Muscle of leg (tissue), 11 donors: ENCODE data around the gene CFDP1. TPM values are rescaled to one million over a fixed set of nuclear protein-coding genes. Genes with fewer than 3 reads are reported as not detected.

Experiments
- DNase-seq: peaks from one replicate; pipeline ENCODE4 v3.0.0; 2013
- H3K27ac ChIP-seq: one replicate; pipeline ENCODE4 v1.5.1; 2013; ENCODE audit warnings: mild to moderate bottlenecking, low read length, control low read depth
- H3K27me3 ChIP-seq: one replicate; pipeline ENCODE4 v1.6.1; 2013; ENCODE audit warnings: low read length; ENCODE audit not compliant: control insufficient read depth, insufficient read depth
- H3K36me3 ChIP-seq: one replicate; pipeline ENCODE4 v1.6.1; 2013; ENCODE audit warnings: low read length; ENCODE audit not compliant: control insufficient read depth, insufficient read depth
- H3K4me1 ChIP-seq: one replicate; pipeline ENCODE4 v1.6.1; 2013; ENCODE audit warnings: low read length; ENCODE audit not compliant: control insufficient read depth, insufficient read depth
- H3K4me3 ChIP-seq: one replicate; pipeline ENCODE4 v1.5.1; 2013; ENCODE audit warnings: low read length, control low read depth
- H3K9me3 ChIP-seq: replicated peaks from 2 replicates; pipeline ENCODE4 v1.6.1; 2013; ENCODE audit warnings: low read depth, low read length; ENCODE audit not compliant: control insufficient read depth
- WGBS: methylation state at CpG from one replicate; pipeline ENCODE4 v1.1.5; 2013; ENCODE audit warnings: missing lambda C conversion rate; ENCODE audit not compliant: insufficient coverage; 5-methylcytosine and 5-hydroxymethylcytosine counted together
- polyA plus RNA-seq, 8 donors: library from polyadenylated mRNA; unstranded; fragments of 120-200 nt; gene quantifications; one replicate each; pipeline versions ENCODE4 v1.2.1 to v1.2.3, GENCODE V29; 2013; ENCODE audit warnings: inconsistent platforms in 1 of 8, low replicate concordance in 1 of 8; ENCODE audit not compliant: insufficient read length in 8 of 8, insufficient read depth in 1 of 8
- total RNA-seq: library from RNA; stranded (reverse); fragments of 120-200 nt; gene quantifications from one replicate; pipeline ENCODE4 v1.2.4, GENCODE V29; 2013

The CFDP1 gene
- total and polyA plus RNA-seq, 9 donors = 82.5 to 132 (median 89.5) TPM

DNA sequence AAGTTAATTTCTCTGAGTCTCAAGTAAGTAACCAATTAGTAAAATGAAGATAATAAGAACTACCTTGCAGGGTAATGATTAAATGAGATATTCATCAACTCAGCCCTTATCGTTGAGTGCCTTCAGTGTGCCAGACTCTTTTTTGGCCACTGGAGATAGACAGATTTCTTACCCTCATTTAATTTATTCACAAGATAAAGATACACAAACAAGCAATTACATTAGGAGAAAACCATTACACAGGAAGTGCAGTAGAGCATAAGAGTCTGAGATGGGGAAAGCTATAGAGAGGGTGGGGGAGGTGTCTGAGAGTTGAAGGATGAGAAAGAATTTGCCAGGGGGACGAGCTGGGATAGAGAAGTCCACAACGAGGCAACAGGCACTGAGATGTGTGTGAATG lies 109.4 kb downstream of the CFDP1 start:
- Histone ChIP-seq H3K4me3 (no peak overlapping the region), H3K27ac (no peak overlapping the region), H3K9me3 (no peaks in the 10 kb centered on the region), H3K27me3 (no peaks in the 10 kb centered on the region), H3K36me3 (peaks cover 6% of the 10 kb centered on the region), H3K4me1 (peaks cover 5% of the 10 kb centered on the region)
- no CpG with 5 or more reads among the region's 3 CpGs for WGBS
- no peak for DNase-seq

DNA sequence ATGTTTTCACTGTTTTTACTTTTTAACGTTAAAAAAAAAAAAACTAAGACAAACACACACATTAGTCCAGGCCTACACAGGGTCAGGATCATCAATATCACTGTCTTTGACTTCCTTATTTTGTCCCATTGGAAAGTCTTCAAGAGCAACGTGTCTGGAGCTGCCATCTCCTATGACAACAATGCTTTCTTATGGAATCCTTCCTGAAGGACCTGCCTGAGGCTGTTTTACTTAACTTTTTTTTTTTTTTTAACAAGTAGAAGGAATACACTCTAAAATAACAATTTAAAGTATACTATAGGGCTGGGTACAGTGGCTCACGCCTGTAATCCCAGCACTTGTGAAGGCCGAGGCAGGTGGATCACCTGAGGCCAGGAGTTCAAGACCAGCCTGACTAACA lies 110.1 kb downstream of the CFDP1 start:
- Histone ChIP-seq H3K4me3 (no peak overlapping the region), H3K27me3 (no peaks in the 10 kb centered on the region)
- no CpG with 5 or more reads among the region's 4 CpGs for WGBS

DNA sequence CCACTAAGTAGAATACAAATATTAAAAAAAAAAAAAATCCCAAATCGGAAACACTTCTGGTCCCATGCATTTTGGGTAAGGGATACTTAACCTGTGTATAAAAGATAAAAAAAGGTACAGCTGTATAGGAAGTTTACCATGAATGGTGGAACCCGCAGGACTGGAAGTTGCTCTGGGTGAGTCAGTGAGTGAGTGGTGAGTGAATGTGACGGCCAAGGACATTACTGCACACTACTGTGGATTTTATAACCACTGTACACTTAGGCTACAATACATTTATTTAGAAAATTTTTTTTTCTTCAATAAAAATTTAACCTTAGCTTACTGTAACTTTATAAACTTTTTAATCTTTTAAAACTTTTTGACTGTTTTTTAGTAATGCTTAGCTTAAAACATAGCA lies 110.6 kb downstream of the CFDP1 start:
- peaks cover 5% of the 10 kb centered on the region for H3K4me1 ChIP-seq
- WGBS = no CpG with 5 or more reads among the region's 3 CpGs
- H3K4me3 ChIP-seq = no peak overlapping the region
- no peak for DNase-seq
- peaks cover 6% of the 10 kb centered on the region for H3K36me3 ChIP-seq
- no peaks in the 10 kb centered on the region for H3K9me3 ChIP-seq
- no peaks in the 10 kb centered on the region for H3K27me3 ChIP-seq
- no peak overlapping the region for H3K27ac ChIP-seq

More for the DNA sequence above, 110.1 kb downstream of the CFDP1 start:
- Histone ChIP-seq H3K4me1 (peaks cover 5% of the 10 kb centered on the region), H3K36me3 (peaks cover 6% of the 10 kb centered on the region), H3K9me3 (no peaks in the 10 kb centered on the region), H3K27ac (no peak overlapping the region)
- no peak for DNase-seq

DNA sequence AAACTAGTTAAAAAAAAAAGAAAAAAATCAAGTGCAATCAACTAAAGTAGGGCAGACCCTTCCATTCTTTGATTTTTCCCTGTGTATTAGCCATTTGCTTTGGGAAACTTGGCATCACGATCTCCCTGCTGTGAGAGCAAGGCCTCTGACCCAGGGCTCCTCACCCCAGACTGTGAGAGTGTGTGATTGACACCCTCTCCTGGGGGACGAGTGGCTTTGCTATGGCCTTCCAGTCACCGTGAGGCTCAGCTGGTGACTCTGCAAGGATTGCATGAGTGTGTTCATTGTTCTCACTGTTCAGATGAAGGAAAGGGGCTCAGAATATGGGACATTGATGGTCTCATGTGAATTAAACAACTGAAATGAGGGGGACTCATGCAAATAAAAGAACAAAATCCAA lies 112.9 kb downstream of the CFDP1 start:
- WGBS = no CpG with 5 or more reads among the region's 3 CpGs
- peaks cover 4% of the 10 kb centered on the region for H3K36me3 ChIP-seq
- H3K27ac ChIP-seq = peak overlapping the region; percentile 22
- H3K27me3 ChIP-seq = no peaks in the 10 kb centered on the region
- no peak overlapping the region for H3K4me3 ChIP-seq
- no peaks in the 10 kb centered on the region for H3K9me3 ChIP-seq
- DNase-seq = peak; percentile 32
- peaks cover 9% of the 10 kb centered on the region for H3K4me1 ChIP-seq

DNA sequence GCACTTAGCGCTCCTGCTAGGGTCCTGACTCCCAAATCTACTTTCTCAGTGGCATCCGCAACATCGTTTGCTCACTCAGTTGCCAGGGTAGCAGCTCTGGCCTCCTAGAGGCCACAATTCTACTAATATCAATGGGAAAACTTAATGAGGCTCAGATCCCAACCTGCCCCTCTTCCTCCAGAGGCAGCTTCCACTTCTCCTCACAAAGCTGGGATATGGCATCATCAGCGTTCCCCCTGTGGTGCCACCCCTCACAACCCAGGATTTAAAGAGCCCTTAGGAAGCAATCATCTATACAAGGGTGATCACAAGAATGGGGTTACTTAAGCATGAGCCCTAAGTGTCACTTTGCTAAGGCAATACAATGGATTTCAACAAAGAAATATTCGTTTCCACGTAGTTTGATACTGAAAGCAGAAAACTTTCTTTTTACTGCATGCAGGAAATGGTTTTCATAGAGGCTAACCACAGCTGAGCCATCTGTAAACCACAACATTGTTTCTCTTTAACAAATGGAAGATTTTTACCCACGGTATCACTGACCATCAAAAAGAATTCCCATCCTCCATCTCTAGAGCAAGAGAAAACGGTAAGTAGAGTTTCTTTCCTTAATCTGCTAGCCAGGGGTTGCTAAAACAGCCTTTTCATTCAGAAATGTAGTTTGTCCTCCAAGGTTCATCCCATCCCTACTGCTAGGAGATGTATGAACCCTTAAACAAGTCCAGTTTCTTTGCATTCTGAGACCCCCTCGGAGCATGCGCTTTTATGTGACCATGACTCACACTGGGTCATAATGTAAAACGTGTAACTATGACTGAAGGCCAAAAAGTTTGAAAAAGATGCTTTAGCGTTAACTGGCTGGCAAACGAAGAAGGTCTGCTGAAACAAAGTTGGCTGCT lies 113.5 kb downstream of the CFDP1 start:
- H3K27me3 ChIP-seq = no peaks in the 10 kb centered on the region
- peak; percentile 38 for DNase-seq
- peaks cover 9% of the 10 kb centered on the region for H3K4me1 ChIP-seq
- H3K27ac ChIP-seq = peak overlapping the region; percentile 22
- H3K4me3 ChIP-seq = no peak overlapping the region
- 86% methylated on average over 8 of the region's 13 CpGs for WGBS
- peaks cover 4% of the 10 kb centered on the region for H3K36me3 ChIP-seq
- H3K9me3 ChIP-seq = no peaks in the 10 kb centered on the region

DNA sequence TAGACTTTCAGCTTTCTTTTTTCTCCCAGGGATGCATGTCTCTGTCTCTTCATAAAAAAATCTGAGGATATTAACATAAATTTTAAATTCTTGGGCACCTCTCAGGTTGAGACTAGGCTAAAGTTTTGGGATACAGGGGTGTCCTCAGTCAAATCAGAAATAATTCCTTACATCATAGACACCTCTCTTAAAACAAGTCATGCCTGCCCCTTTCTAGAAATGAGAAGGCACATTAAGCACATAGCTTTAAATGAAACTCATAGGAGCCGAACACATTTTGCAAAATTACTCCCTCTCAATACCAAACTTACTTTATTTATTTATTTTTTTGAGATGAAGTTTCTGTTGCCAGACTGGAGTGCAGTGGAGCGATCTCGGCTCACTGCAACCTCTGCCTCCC lies 114.6 kb downstream of the CFDP1 start:
- peaks cover 5% of the 10 kb centered on the region for H3K36me3 ChIP-seq
- DNase-seq = no peak
- H3K27ac ChIP-seq = no peak overlapping the region
- H3K4me1 ChIP-seq = peaks cover 9% of the 10 kb centered on the region
- H3K9me3 ChIP-seq = no peaks in the 10 kb centered on the region
- no peak overlapping the region for H3K4me3 ChIP-seq
- no peaks in the 10 kb centered on the region for H3K27me3 ChIP-seq
- WGBS = no CpG with 5 or more reads among the region's 3 CpGs

DNA sequence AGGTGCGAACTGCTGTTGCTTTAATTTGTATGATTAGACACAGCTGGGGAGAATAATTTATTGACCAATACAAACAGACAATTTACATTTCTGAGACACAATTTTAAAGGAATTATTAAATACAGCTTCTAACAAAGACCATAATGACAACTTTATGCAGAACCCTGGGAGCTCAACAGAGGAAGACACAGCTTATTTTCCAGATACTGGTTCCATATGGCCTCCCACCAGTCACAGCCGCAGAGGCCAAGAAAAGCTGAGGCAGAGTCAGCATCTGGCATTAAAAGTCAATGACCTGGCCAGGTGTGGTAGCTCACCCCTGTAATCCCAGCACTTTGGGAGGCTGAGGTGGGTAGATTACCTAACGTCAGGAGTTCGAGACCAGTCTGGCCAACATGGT lies 115.8 kb downstream of the CFDP1 start:
- no peak overlapping the region for H3K4me3 ChIP-seq
- peak; percentile 72 for DNase-seq
- H3K27ac ChIP-seq = peak overlapping the region; percentile 62
- no CpG with 5 or more reads among the region's 4 CpGs for WGBS
- H3K27me3 ChIP-seq = no peaks in the 10 kb centered on the region
- H3K9me3 ChIP-seq = no peaks in the 10 kb centered on the region
- H3K4me1 ChIP-seq = peaks cover 9% of the 10 kb centered on the region
- peaks cover 10% of the 10 kb centered on the region for H3K36me3 ChIP-seq

DNA sequence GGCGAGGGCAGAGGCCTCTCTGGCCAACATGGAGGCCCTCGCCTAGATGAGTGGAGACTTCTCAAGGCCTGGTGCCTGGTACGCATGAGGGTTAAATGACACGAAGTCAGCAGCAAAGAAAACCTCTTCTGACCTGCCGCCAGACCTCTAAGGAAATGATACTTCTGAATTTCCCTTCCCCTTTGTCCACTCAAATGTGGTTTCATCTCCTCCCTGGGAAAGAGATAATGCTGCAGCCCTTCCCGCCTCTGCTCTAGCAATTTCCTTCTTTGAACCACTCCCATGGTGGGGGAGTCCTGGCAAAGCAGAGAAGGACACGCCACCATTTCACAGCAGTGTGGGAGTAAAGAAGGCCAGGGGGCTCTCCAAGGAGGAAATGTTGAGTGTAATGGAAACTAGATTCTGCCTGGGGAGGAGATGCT lies 116.2 kb downstream of the CFDP1 start:
- no peak overlapping the region for H3K4me3 ChIP-seq
- H3K27ac ChIP-seq = peak overlapping the region; percentile 62
- H3K4me1 ChIP-seq = peaks cover 9% of the 10 kb centered on the region
- peaks cover 10% of the 10 kb centered on the region for H3K36me3 ChIP-seq
- DNase-seq = peak; percentile 92
- no peaks in the 10 kb centered on the region for H3K27me3 ChIP-seq
- 62% methylated on average over 5 of the region's 7 CpGs for WGBS
- H3K9me3 ChIP-seq = no peaks in the 10 kb centered on the region

DNA sequence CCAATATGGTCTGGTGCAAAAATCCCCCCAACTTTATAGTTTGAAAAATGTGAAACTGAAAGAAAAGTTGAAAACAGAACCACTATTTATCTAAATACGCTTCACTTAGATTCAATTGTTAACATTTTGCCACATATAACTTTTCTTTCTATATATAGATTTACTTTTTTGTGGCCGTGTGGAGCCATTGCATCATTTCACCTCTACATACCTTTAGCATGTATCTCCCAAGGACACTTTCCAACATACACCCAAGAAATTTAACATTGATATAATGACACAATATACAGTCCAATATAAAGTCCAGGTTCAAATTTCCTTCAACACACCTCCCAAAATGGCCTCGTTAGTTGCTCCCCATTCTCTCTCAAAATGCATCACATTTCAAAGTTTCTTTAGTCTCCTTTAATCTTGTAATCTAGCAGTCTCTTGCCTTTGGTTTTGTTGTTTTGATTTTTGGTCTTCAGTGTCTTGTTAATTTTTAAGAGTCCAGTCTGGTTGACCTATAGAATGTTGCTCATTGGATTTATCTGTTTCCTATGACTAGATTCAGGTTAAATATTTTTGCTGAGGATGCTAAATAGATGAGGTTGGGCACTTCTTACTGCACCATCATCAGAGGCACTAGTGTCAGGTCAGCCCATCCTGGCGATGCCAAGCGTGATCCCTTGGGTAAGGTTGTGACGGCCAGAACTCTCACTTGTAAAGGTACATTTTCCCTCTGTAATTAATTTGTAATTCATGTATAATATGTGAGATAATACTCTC lies 117.6 kb downstream of the CFDP1 start:
- Histone ChIP-seq H3K36me3 (peaks cover 10% of the 10 kb centered on the region), H3K4me1 (peaks cover 9% of the 10 kb centered on the region), H3K9me3 (no peaks in the 10 kb centered on the region), H3K27ac (no peak overlapping the region), H3K4me3 (no peak overlapping the region), H3K27me3 (no peaks in the 10 kb centered on the region)
- no peak for DNase-seq
- WGBS = no CpG with 5 or more reads among the region's 6 CpGs

DNA sequence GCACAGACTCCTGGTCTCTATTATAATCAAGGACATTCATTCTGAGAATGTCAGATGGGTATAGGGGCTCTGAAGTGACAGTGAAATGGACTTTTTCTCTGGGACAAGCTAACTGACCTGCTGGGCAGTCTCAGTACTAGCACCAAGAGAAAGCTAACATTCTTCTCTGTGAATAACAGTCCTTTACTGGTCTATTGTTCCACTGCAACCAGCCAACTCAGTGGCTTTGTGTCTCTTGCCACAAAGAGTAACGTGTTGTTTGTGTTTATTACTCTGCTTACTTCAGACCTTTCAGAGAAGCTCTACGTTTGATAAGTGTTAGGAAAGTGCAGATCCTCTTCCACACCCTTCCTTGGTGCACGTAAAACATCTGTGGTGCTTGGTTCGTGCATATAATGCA lies 120.4 kb downstream of the CFDP1 start:
- Histone ChIP-seq H3K4me3 (no peak overlapping the region), H3K4me1 (peaks cover 16% of the 10 kb centered on the region), H3K36me3 (peaks cover 7% of the 10 kb centered on the region), H3K27ac (no peak overlapping the region), H3K27me3 (no peaks in the 10 kb centered on the region), H3K9me3 (no peaks in the 10 kb centered on the region)
- no peak for DNase-seq
- 90% methylated on average over 2 of the region's 4 CpGs for WGBS
